Neural progenitor cell (in vitro differentiated cells): ENCODE results near the gene ATE1.

ENCODE experiments used
- CTCF ChIP-seq: fragments of 200-600 bp; sonication (generic); IDR thresholded peaks from 2 replicates; pipeline ENCODE4 v1.5.1; 2017; ENCODE audit warnings: antibody characterized with exemption, mild to moderate bottlenecking
- EZH2 ChIP-seq: fragments of 200-600 bp; sonication (generic); IDR thresholded peaks from 2 replicates; pipeline ENCODE4 v1.6.1; 2017; ENCODE audit warnings: antibody characterized with exemption, mild to moderate bottlenecking, moderate library complexity
- EZH2phosphoT487 ChIP-seq: fragments of 200-600 bp; sonication (generic); IDR thresholded peaks from 2 replicates; pipeline ENCODE4 v1.6.1; 2017; ENCODE audit warnings: antibody characterized with exemption

GRCh38 chr10:121816197-121816596 lies 111.6 kb downstream of the ATE1 start:
- TF ChIP-seq CTCF (no peak), EZH2 (no peak), EZH2phosphoT487 (no peak)
